PFSK-1 (cell line): ENCODE data around the gene SMIM30.

ENCODE experiments used
- FOXP2 ChIP-seq: optimal IDR thresholded peaks from 2 replicates; pipeline ENCODE3; 2011; ENCODE audit warnings: borderline replicate concordance, control low read depth, inconsistent platforms; ENCODE audit not compliant: insufficient read depth; ENCODE audit errors: extremely low read length, extremely low read depth
- POLR2AphosphoS5 ChIP-seq: IDR thresholded peaks from 2 replicates; pipeline ENCODE4 v1.6.1; 2012; ENCODE audit warnings: low read depth, mild to moderate bottlenecking, control low read depth, low read length, moderate library complexity
- SIN3A ChIP-seq: IDR thresholded peaks from 2 replicates; pipeline ENCODE4 v1.6.1; 2012; ENCODE audit warnings: mild to moderate bottlenecking, low read length, moderate library complexity, borderline replicate concordance; ENCODE audit not compliant: insufficient read depth
- TAF1 ChIP-seq: IDR thresholded peaks from 2 replicates; pipeline ENCODE4 v1.6.1; 2012; ENCODE audit warnings: low read length, control low read depth, borderline replicate concordance; ENCODE audit not compliant: insufficient read depth
- TF ChIP-seq, protein P1 (sequence below), 2 experiments: IDR thresholded peaks; 2 replicates each; pipeline versions ENCODE4 v1.6.1 to v1.8.0; 2011 to 2012; ENCODE audit warnings: low read depth in 2 of 2, low read length in 2 of 2, control low read depth in 1 of 2, inconsistent platforms in 1 of 2, mild to moderate bottlenecking in 1 of 2, moderate library complexity in 1 of 2; ENCODE audit not compliant: insufficient read depth in 1 of 2

SMIM30 gene

DNA sequence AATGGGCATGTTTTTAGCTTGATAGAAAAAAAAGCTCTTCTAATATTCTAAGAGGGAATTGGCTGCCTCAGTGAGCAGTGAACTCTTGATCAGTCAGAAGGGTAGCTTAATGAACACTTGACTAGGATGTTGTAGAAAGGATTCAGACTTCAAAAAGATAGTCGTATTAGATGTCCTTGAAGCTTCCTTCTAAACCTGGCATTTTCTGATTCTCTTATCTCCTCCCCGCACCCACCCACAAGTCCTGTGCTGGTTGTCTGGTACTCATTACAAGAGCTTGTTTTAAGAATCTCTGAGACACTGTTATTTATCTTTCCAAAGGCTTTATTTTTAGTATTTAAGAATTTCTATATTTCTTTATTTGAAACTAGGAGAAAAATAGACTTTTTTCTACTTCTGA lies 7.4 kb upstream of the SMIM30 start:
- no peak for TF ChIP-seq TAF1
- TF ChIP-seq FOXP2: no peak
- TF ChIP-seq, protein P1, sequence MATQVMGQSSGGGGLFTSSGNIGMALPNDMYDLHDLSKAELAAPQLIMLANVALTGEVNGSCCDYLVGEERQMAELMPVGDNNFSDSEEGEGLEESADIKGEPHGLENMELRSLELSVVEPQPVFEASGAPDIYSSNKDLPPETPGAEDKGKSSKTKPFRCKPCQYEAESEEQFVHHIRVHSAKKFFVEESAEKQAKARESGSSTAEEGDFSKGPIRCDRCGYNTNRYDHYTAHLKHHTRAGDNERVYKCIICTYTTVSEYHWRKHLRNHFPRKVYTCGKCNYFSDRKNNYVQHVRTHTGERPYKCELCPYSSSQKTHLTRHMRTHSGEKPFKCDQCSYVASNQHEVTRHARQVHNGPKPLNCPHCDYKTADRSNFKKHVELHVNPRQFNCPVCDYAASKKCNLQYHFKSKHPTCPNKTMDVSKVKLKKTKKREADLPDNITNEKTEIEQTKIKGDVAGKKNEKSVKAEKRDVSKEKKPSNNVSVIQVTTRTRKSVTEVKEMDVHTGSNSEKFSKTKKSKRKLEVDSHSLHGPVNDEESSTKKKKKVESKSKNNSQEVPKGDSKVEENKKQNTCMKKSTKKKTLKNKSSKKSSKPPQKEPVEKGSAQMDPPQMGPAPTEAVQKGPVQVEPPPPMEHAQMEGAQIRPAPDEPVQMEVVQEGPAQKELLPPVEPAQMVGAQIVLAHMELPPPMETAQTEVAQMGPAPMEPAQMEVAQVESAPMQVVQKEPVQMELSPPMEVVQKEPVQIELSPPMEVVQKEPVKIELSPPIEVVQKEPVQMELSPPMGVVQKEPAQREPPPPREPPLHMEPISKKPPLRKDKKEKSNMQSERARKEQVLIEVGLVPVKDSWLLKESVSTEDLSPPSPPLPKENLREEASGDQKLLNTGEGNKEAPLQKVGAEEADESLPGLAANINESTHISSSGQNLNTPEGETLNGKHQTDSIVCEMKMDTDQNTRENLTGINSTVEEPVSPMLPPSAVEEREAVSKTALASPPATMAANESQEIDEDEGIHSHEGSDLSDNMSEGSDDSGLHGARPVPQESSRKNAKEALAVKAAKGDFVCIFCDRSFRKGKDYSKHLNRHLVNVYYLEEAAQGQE (IDR thresholded peaks at IDR 0.05; ENCODE audit: insufficient read depth in 1 of 2, low read depth in 2 of 2, low read length in 2 of 2): no peak

- TF ChIP-seq TAF1 (no peak), POLR2AphosphoS5 (no peak), FOXP2 (no peak), SIN3A (no peak)
- TF ChIP-seq, protein P1 (IDR thresholded peaks at IDR 0.05; ENCODE audit: insufficient read depth in 1 of 2, low read depth in 2 of 2, low read length in 2 of 2): no peak
These were observed 4.4 kb upstream of the SMIM30 start for GRCh38 chr7:113122744-113123143.

GRCh38 chr7:113120647-113121046 lies 2.3 kb upstream of the SMIM30 start:
- TF ChIP-seq POLR2AphosphoS5 (no peak), FOXP2 (no peak), TAF1 (no peak), SIN3A (no peak)
- TF ChIP-seq, protein P1 (IDR thresholded peaks at IDR 0.05; ENCODE audit: insufficient read depth in 1 of 2, low read depth in 2 of 2, low read length in 2 of 2): no peak

DNA sequence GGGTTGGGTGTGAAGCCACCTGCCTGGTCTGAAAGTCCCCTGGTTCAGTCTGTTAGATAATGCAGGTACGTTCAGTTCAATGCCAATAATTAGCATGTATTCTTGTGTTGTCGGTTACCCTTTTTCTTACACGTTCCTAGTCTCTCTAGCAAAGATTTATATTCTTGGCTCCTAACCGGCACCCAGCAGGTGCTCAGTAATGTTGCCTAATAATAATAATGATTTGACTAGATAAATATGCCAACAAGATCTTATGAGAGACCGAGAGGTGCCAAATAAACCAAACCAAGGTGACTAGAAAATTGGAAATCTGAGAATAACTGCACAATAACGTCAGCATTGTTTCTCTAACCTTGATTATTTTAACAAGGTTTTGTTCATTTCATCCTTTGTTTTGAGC lies 1.1 kb upstream of the SMIM30 start:
- TF ChIP-seq TAF1 (no peak), FOXP2 (no peak), SIN3A (no peak), POLR2AphosphoS5 (no peak)
- TF ChIP-seq, protein P1 (IDR thresholded peaks at IDR 0.05; ENCODE audit: insufficient read depth in 1 of 2, low read depth in 2 of 2, low read length in 2 of 2): no peak

- TF ChIP-seq TAF1 (no peak), FOXP2 (no peak), SIN3A (no peak), POLR2AphosphoS5 (no peak)
- TF ChIP-seq, protein P1 (IDR thresholded peaks at IDR 0.05; ENCODE audit: insufficient read depth in 1 of 2, low read depth in 2 of 2, low read length in 2 of 2): no peak
These were observed 4.4 kb downstream of the SMIM30 start for GRCh38 chr7:113113912-113114311.
